NCI-H2196 (cell line): ENCODE data around the gene VPS41.

Experiments used
- DNase-seq: peaks from one replicate; lab custom pipeline; 2025; ENCODE audit not compliant: unreplicated experiment; lab: John Stamatoyannopoulos, UW

Gene VPS41

GRCh38 chr7:38819463-38819862 is 89.5 kb downstream of the VPS41 start:
- no peak for DNase-seq

GRCh38 chr7:38817526-38817925 is 91.5 kb downstream of the VPS41 start:
- DNase-seq = no peak

- no peak for DNase-seq
Observed at GRCh38 chr7:38813768-38814167, 95.2 kb downstream of the VPS41 start.

- DNase-seq = no peak
Observed at GRCh38 chr7:38806912-38807311, 102.1 kb downstream of the VPS41 start.

- no peak for DNase-seq
Observed at GRCh38 chr7:38801786-38802185, 107.2 kb downstream of the VPS41 start.

- no peak for DNase-seq
Observed at GRCh38 chr7:38798552-38799267, 110.3 kb downstream of the VPS41 start.

GRCh38 chr7:38796626-38797501 is 112.1 kb downstream of the VPS41 start:
- DNase-seq = peak; percentile 64

- no peak for DNase-seq
Observed at GRCh38 chr7:38795593-38795992, 113.4 kb downstream of the VPS41 start.

- DNase-seq = no peak
Observed at GRCh38 chr7:38781991-38782390, 127.0 kb downstream of the VPS41 start.

- DNase-seq = no peak
Observed at GRCh38 chr7:38777609-38778008, 131.4 kb downstream of the VPS41 start.

- peak; percentile 1 for DNase-seq
Observed at GRCh38 chr7:38775506-38776175, 133.3 kb downstream of the VPS41 start.

GRCh38 chr7:38773430-38773829 is 135.6 kb downstream of the VPS41 start:
- no peak for DNase-seq

- DNase-seq = no peak
Observed at GRCh38 chr7:38760226-38760625, 148.8 kb downstream of the VPS41 start.

GRCh38 chr7:38759028-38759427 is 150.0 kb downstream of the VPS41 start:
- DNase-seq = no peak

- DNase-seq = no peak
Observed at GRCh38 chr7:38757931-38758330, 151.1 kb downstream of the VPS41 start.

GRCh38 chr7:38756521-38756920 is 152.5 kb downstream of the VPS41 start:
- no peak for DNase-seq

GRCh38 chr7:38753347-38753746 is 155.6 kb downstream of the VPS41 start:
- no peak for DNase-seq

- no peak for DNase-seq
Observed at GRCh38 chr7:38751416-38751815, 157.6 kb downstream of the VPS41 start.

- DNase-seq = no peak
Observed at GRCh38 chr7:38748056-38748610, 160.9 kb downstream of the VPS41 start.

- no peak for DNase-seq
Observed at GRCh38 chr7:38746438-38746837, 162.6 kb downstream of the VPS41 start.

- no peak for DNase-seq
Observed at GRCh38 chr7:38744746-38745145, 164.2 kb downstream of the VPS41 start.
